Measurements from ENCODE around the gene CHRM2.

DNA sequence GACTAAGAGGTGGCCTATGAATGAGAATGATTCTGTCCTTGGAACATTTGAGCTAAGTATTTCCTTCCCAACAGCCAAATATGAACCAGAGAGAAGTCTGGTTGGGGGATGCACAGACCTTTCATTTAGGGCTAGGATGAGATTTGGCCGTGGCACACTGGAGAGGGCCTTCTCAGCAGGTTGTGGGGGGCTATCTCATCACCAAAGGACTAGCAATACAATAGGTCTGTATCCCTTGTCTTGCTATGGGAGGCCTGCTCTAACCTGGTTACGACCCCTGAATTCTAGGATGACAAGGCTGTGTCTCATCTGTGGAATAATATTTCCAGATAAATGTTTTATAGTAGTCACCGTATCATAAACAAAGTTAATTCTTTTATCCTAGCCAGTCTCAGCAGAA, 133.0 kb downstream of the CHRM2 start:
- TF ChIP-seq, protein P1, sequence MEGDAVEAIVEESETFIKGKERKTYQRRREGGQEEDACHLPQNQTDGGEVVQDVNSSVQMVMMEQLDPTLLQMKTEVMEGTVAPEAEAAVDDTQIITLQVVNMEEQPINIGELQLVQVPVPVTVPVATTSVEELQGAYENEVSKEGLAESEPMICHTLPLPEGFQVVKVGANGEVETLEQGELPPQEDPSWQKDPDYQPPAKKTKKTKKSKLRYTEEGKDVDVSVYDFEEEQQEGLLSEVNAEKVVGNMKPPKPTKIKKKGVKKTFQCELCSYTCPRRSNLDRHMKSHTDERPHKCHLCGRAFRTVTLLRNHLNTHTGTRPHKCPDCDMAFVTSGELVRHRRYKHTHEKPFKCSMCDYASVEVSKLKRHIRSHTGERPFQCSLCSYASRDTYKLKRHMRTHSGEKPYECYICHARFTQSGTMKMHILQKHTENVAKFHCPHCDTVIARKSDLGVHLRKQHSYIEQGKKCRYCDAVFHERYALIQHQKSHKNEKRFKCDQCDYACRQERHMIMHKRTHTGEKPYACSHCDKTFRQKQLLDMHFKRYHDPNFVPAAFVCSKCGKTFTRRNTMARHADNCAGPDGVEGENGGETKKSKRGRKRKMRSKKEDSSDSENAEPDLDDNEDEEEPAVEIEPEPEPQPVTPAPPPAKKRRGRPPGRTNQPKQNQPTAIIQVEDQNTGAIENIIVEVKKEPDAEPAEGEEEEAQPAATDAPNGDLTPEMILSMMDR (IDR thresholded peaks at IDR 0.05): no peak
- no peak for TF ChIP-seq POLR2A (IDR thresholded peaks at IDR 0.05)

All from lower leg skin (tissue), 3 donors.